Astrocyte (in vitro differentiated cells and primary cell): ENCODE data around the gene KIZ. TPM values are rescaled to one million over a fixed set of nuclear protein-coding genes. Genes with fewer than 3 reads are reported as not detected.

ENCODE experiments used
- DNase-seq: peaks from one replicate; pipeline ENCODE4 v3.0.0-alpha.2; 2010; ENCODE audit warnings: low read depth
- FAIRE-seq: peaks from 2 replicates; lab custom pipeline; 2011; peaks lifted over from hg19 to GRCh38; lab: Jason Lieb, UNC
- H2AFZ ChIP-seq: 2 replicates; pipeline ENCODE4 v1.6.0; 2012; ENCODE audit warnings: low read depth, low read length, inconsistent platforms
- H3K27ac ChIP-seq: 2 replicates; pipeline ENCODE4 v1.5.1; 2011; ENCODE audit warnings: low read depth, low read length, inconsistent platforms
- H3K27me3 ChIP-seq: 2 replicates; pipeline ENCODE4 v1.6.0; 2011; ENCODE audit warnings: low read length, inconsistent platforms; ENCODE audit not compliant: insufficient read depth
- H3K36me3 ChIP-seq: 2 replicates; pipeline ENCODE4 v1.5.1; 2011; ENCODE audit warnings: low read length, inconsistent platforms; ENCODE audit not compliant: insufficient read depth
- H3K4me1 ChIP-seq: 2 replicates; pipeline ENCODE4 v1.5.1; 2011; ENCODE audit warnings: low read length, inconsistent platforms; ENCODE audit not compliant: insufficient read depth
- H3K4me2 ChIP-seq: 2 replicates; pipeline ENCODE4 v1.6.0; 2012; ENCODE audit warnings: low read length, inconsistent platforms
- H3K4me3 ChIP-seq: 2 replicates; pipeline ENCODE4 v1.5.1; 2011; ENCODE audit warnings: low read depth, mild to moderate bottlenecking, low read length, inconsistent platforms; ENCODE audit not compliant: insufficient read depth
- H3K79me2 ChIP-seq: 2 replicates; pipeline ENCODE4 v1.6.0; 2012; ENCODE audit warnings: mild to moderate bottlenecking, low read length, inconsistent platforms; ENCODE audit not compliant: insufficient read depth
- H3K9ac ChIP-seq: 2 replicates; pipeline ENCODE4 v1.6.0; 2012; ENCODE audit warnings: mild to moderate bottlenecking, low read length, inconsistent platforms
- H3K9me3 ChIP-seq: 2 replicates; pipeline ENCODE4 v1.5.1; 2012; ENCODE audit warnings: low read depth, mild to moderate bottlenecking, low read length, inconsistent platforms; ENCODE audit not compliant: insufficient read depth
- H4K20me1 ChIP-seq: 2 replicates; pipeline ENCODE4 v1.6.0; 2012; ENCODE audit warnings: low read length, inconsistent platforms; ENCODE audit not compliant: insufficient read depth
- H3K27ac Mint-ChIP-seq: one replicate; pipeline ENCODE4 v1.8.0; 2021; ENCODE audit warnings: mild to moderate bottlenecking, mixed read lengths; ENCODE audit not compliant: unreplicated experiment
- H3K27me3 Mint-ChIP-seq: one replicate; pipeline ENCODE4 v1.8.0; 2021; ENCODE audit warnings: low read depth, mixed read lengths; ENCODE audit not compliant: unreplicated experiment
- H3K36me3 Mint-ChIP-seq: one replicate; pipeline ENCODE4 v1.8.0; 2021; ENCODE audit warnings: low read depth, mixed read lengths; ENCODE audit not compliant: unreplicated experiment
- H3K4me1 Mint-ChIP-seq: one replicate; pipeline ENCODE4 v1.8.0; 2021; ENCODE audit warnings: low read depth, mixed read lengths; ENCODE audit not compliant: unreplicated experiment
- H3K4me3 Mint-ChIP-seq: one replicate; pipeline ENCODE4 v1.8.0; 2021; ENCODE audit warnings: mild to moderate bottlenecking, moderate library complexity, mixed read lengths; ENCODE audit not compliant: unreplicated experiment
- H3K9me3 Mint-ChIP-seq: one replicate; pipeline ENCODE4 v1.8.0; 2021; ENCODE audit warnings: mild to moderate bottlenecking, mixed read lengths; ENCODE audit not compliant: unreplicated experiment
- CTCF ChIP-seq: IDR thresholded peaks from 2 replicates; pipeline ENCODE4 v1.5.1; 2011; ENCODE audit warnings: low read depth, mild to moderate bottlenecking, inconsistent platforms, low read length, moderate library complexity; ENCODE audit not compliant: insufficient read depth
- EZH2 ChIP-seq: IDR thresholded peaks from 2 replicates; pipeline ENCODE4 v1.6.1; 2012; ENCODE audit warnings: mild to moderate bottlenecking, low read length, inconsistent platforms; ENCODE audit not compliant: insufficient read depth
- total RNA-seq: library from RNA; stranded (reverse); gene quantifications from 2 replicates; pipeline ENCODE4 v1.2.1, GENCODE V29; 2021

KIZ gene
- total RNA-seq, 1 donor from 2014 or later, result 9.7 TPM

- Histone ChIP-seq H3K4me3 (no peak overlapping the region), H3K27me3 (no peaks in the 10 kb centered on the region), H3K9me3 (no peaks in the 10 kb centered on the region), H4K20me1 (no peaks in the 10 kb centered on the region), H3K79me2 (no peaks in the 10 kb centered on the region), H3K27ac (no peak overlapping the region), H2AFZ (no peak overlapping the region), H3K9ac (no peak overlapping the region), H3K36me3 (no peaks in the 10 kb centered on the region), H3K4me2 (no peak overlapping the region), H3K4me1 (no peaks in the 10 kb centered on the region)
- FAIRE-seq, result no peak
- Mint-ChIP-seq H3K9me3 (no peaks in the 10 kb centered on the region), H3K36me3 (peaks cover 2% of the 10 kb centered on the region), H3K4me3 (no peak overlapping the region), H3K4me1 (peaks cover 2% of the 10 kb centered on the region), H3K27ac (peak overlapping the region; percentile 79), H3K27me3 (no peaks in the 10 kb centered on the region)
- DNase-seq, result no peak
- no peak for TF ChIP-seq CTCF
- no peak for TF ChIP-seq EZH2
Observed at GRCh38 chr20:21190869-21191268, 65.0 kb downstream of the KIZ start.

- no peak for DNase-seq
Observed at GRCh38 chr20:21191839-21192238, 66.0 kb downstream of the KIZ start.

More at GRCh38 chr20:21191839-21192238, 66.0 kb downstream of the KIZ start:
- H3K4me2 ChIP-seq, result no peak overlapping the region
- no peak overlapping the region for H2AFZ ChIP-seq
- Mint-ChIP-seq H3K27ac (no peak overlapping the region), H3K9me3 (no peaks in the 10 kb centered on the region), H3K27me3 (no peaks in the 10 kb centered on the region), H3K4me1 (peaks cover 2% of the 10 kb centered on the region), H3K4me3 (no peak overlapping the region), H3K36me3 (peaks cover 2% of the 10 kb centered on the region)
- H3K4me1 ChIP-seq, result no peaks in the 10 kb centered on the region
- no peak overlapping the region for H3K27ac ChIP-seq
- no peaks in the 10 kb centered on the region for H4K20me1 ChIP-seq
- H3K9me3 ChIP-seq, result no peaks in the 10 kb centered on the region
- H3K9ac ChIP-seq, result no peak overlapping the region
- TF ChIP-seq CTCF (no peak), EZH2 (no peak)
- no peak for FAIRE-seq
- H3K4me3 ChIP-seq, result no peak overlapping the region
- H3K27me3 ChIP-seq, result no peaks in the 10 kb centered on the region
- H3K79me2 ChIP-seq, result no peaks in the 10 kb centered on the region
- H3K36me3 ChIP-seq, result no peaks in the 10 kb centered on the region
